Lung (tissue), 12 donors: ENCODE results near the gene IGSF22. TPM values are rescaled to one million over a fixed set of nuclear protein-coding genes. Genes with fewer than 3 reads are reported as not detected.
"Not testable (repeated sequence)": the region's sequence is repeated elsewhere in the genome, so short reads cannot be mapped to it uniquely, and the experiment has no call there.

ENCODE experiments used
- ATAC-seq: fragments of 200-7000 bp; cut with Tn5 transposase; one replicate; pipeline ENCODE4 v1.9.1; 2020; ENCODE audit warnings: moderate number of reproducible peaks; ENCODE audit not compliant: insufficient read depth, low FRiP score
- DNase-seq, 3 donors: peaks; one replicate each; pipeline ENCODE4 v3.0.0-alpha.2; 2013 to 2017
- H3K27ac ChIP-seq, 2 donors: one replicate each; pipeline ENCODE4 v1.5.1; 2013; ENCODE audit warnings: mild to moderate bottlenecking in 2 of 2, moderate library complexity in 2 of 2, control low read depth in 1 of 2, inconsistent platforms in 1 of 2, low read depth in 1 of 2, low read length in 1 of 2
- H3K27me3 ChIP-seq, 3 donors: one replicate each; pipeline ENCODE4 v1.5.1; 2013; ENCODE audit warnings: low read length in 2 of 3; ENCODE audit not compliant: control insufficient read depth in 3 of 3, insufficient read depth in 3 of 3
- H3K36me3 ChIP-seq, 4 donors: one replicate each; pipeline ENCODE4 v1.5.1; 2013; ENCODE audit warnings: low read length in 4 of 4, mild to moderate bottlenecking in 1 of 4, moderate library complexity in 1 of 4; ENCODE audit not compliant: control insufficient read depth in 4 of 4, insufficient read depth in 4 of 4
- H3K4me1 ChIP-seq, 5 donors: one replicate each; pipeline ENCODE4 v1.5.1; 2013; ENCODE audit warnings: low read length in 5 of 5, mild to moderate bottlenecking in 2 of 5, moderate library complexity in 1 of 5; ENCODE audit not compliant: control insufficient read depth in 5 of 5, insufficient read depth in 5 of 5
- H3K4me3 ChIP-seq: one replicate; pipeline ENCODE4 v1.5.1; 2013; ENCODE audit warnings: mild to moderate bottlenecking, control low read depth, moderate library complexity
- H3K9ac ChIP-seq, 2 donors: one replicate each; pipeline ENCODE4 v1.5.1; 2013; ENCODE audit warnings: low read length in 2 of 2, control low read depth in 1 of 2; ENCODE audit not compliant: insufficient read depth in 1 of 2
- H3K9me3 ChIP-seq, 4 donors: one replicate each; pipeline ENCODE4 v1.5.1; 2013; ENCODE audit warnings: low read length in 3 of 4, mild to moderate bottlenecking in 1 of 4, moderate library complexity in 1 of 4; ENCODE audit not compliant: control insufficient read depth in 4 of 4, insufficient read depth in 3 of 4
- CTCF ChIP-seq: IDR thresholded peaks from 2 replicates; pipeline ENCODE4 v1.5.1; 2012; ENCODE audit warnings: mild to moderate bottlenecking; ENCODE audit errors: control extremely low read depth, extremely low read depth
- WGBS, 2 donors: extraction: QIAGEN DNeasy Blood & Tissue Kit; methylation state at CpG; one replicate each; pipeline ENCODE4 v1.1.7; 2013; 5-methylcytosine and 5-hydroxymethylcytosine counted together
- polyA plus RNA-seq, 2 donors: library from polyadenylated mRNA; stranded (reverse); fragments of 200-250 nt; gene quantifications; one replicate each; pipeline ENCODE4 v1.2.1, GENCODE V29; 2013
- total RNA-seq, 2 donors: library from RNA; depleted of rRNA in 1 of 2; stranded (reverse); fragments of >200 nt in 1 of 2; gene quantifications; one replicate each; pipeline ENCODE4 v1.2.1, GENCODE V29; 2014 to 2021
- donor health status: control.
- donor health status: control.
- donor health status: Bipolar disorder and iron deficiency.
- donor health status: healthy.
- donor health status: DM: yes; HTN: yes; CAD: no.

The IGSF22 gene
- total and polyA plus RNA-seq, 4 donors, result 0.33 to 2.0 (median 0.56) TPM

- Histone ChIP-seq H3K27me3 (no peaks in the 10 kb centered on the region), H3K36me3 (no peaks in the 10 kb centered on the region), H3K4me3 (no peak overlapping the region), H3K9me3 (no peaks in the 10 kb centered on the region), H3K4me1 (no peaks in the 10 kb centered on the region), H3K27ac (no peak overlapping the region), H3K9ac (no peak overlapping the region)
- no peak for DNase-seq
- no peak for ATAC-seq
- no peak for TF ChIP-seq CTCF
- 77 to 96% methylated on average over 1 of the region's 1 CpG for WGBS, 2 donors
Observed at GRCh38 chr11:18684267-18684666, 41.7 kb downstream of the IGSF22 start.

- H3K4me3 ChIP-seq, result no peak overlapping the region
- no peaks in the 10 kb centered on the region for H3K9me3 ChIP-seq
- 92% methylated on average over 3 of the region's 3 CpGs for WGBS, 2 donors
- no peaks in the 10 kb centered on the region for H3K36me3 ChIP-seq
- no peak for DNase-seq
- no peaks in the 10 kb centered on the region for H3K27me3 ChIP-seq
- ATAC-seq, result no peak
- H3K9ac ChIP-seq, result no peak overlapping the region
- TF ChIP-seq CTCF, result no peak
- H3K4me1 ChIP-seq, result no peaks in the 10 kb centered on the region
- H3K27ac ChIP-seq, result no peak overlapping the region
Observed at GRCh38 chr11:18682466-18682865, 43.5 kb downstream of the IGSF22 start.

GRCh38 chr11:18681949-18682348 is 44.0 kb downstream of the IGSF22 start:
- not testable (repeated sequence) for H3K4me3 ChIP-seq, H3K9ac ChIP-seq, H3K9me3 ChIP-seq, ATAC-seq, DNase-seq, H3K4me1 ChIP-seq, H3K27ac ChIP-seq, H3K27me3 ChIP-seq, H3K36me3 ChIP-seq
- 92 to 100% methylated on average over 1 of the region's 1 CpG for WGBS, 2 donors

GRCh38 chr11:18677560-18677959 is 48.4 kb downstream of the IGSF22 start:
- DNase-seq (no peak), ATAC-seq (no peak)
- Histone ChIP-seq H3K27me3 (no peaks in the 10 kb centered on the region), H3K27ac (no peak overlapping the region), H3K4me1 (no peaks in the 10 kb centered on the region), H3K9ac (no peak overlapping the region), H3K4me3 (no peak overlapping the region), H3K9me3 (no peaks in the 10 kb centered on the region), H3K36me3 (no peaks in the 10 kb centered on the region)
- 86 to 96% methylated on average over 3 of the region's 3 CpGs for WGBS, 2 donors
- no peak for TF ChIP-seq CTCF
